Measurements from ENCODE around the gene NDUFB3.

NDUFB3 gene

GRCh38 chr2:201118121-201118960, 46.5 kb downstream of the NDUFB3 start:
- no peaks in the 10 kb centered on the region; the same call in 1 of the 2 replicates for H3K36me3 ChIP-seq (ENCODE audit: insufficient read depth, low read length)
- no peak for DNase-seq (ENCODE audit: low read depth, low spot score)
- no peaks in the 10 kb centered on the region for H3K9me3 ChIP-seq (ENCODE audit: low read depth, low read length)
- H3K9ac ChIP-seq (ENCODE audit: insufficient read length) = peak overlapping the region; percentile 94
- H3K4me3 ChIP-seq = peak overlapping the region; percentile 83
- TF ChIP-seq FOXP2 (optimal IDR thresholded peaks at IDR 0.05; ENCODE audit: control extremely low read depth, extremely low read length, insufficient read depth) (no peak), POLR2AphosphoS5 (IDR thresholded peaks at IDR 0.05; ENCODE audit: borderline replicate concordance, low read depth, low read length) (peak; percentile 22; the same call in 1 of the 2 replicates), EZH2 (IDR thresholded peaks at IDR 0.05) (no peak)
- H3K27ac ChIP-seq = peak overlapping the region; percentile 99

- no peaks in the 10 kb centered on the region; the same call in 1 of the 2 replicates for H3K36me3 ChIP-seq (ENCODE audit: insufficient read depth, low read length)
- H3K9ac ChIP-seq (ENCODE audit: insufficient read length) = peak overlapping the region; percentile 94
- H3K27ac ChIP-seq = peak overlapping the region; percentile 99
- TF ChIP-seq EZH2 (IDR thresholded peaks at IDR 0.05) (no peak), FOXP2 (optimal IDR thresholded peaks at IDR 0.05; ENCODE audit: control extremely low read depth, extremely low read length, insufficient read depth) (no peak), POLR2AphosphoS5 (IDR thresholded peaks at IDR 0.05; ENCODE audit: borderline replicate concordance, low read depth, low read length) (0 out of 2 replicates have a peak, but pooled peaks have one; percentile 9)
- peak overlapping the region; percentile 83 for H3K4me3 ChIP-seq
- DNase-seq (ENCODE audit: low read depth, low spot score) = peak; percentile 65
- no peaks in the 10 kb centered on the region for H3K9me3 ChIP-seq (ENCODE audit: low read depth, low read length)
Observed at GRCh38 chr2:201118961-201119854, 47.4 kb downstream of the NDUFB3 start.

GRCh38 chr2:201122276-201122675, 50.5 kb downstream of the NDUFB3 start:
- Histone ChIP-seq H3K27ac (no peak overlapping the region), H3K9ac (ENCODE audit: insufficient read length) (no peak overlapping the region), H3K36me3 (ENCODE audit: insufficient read depth, low read length) (no peaks in the 10 kb centered on the region; the same call in 1 of the 2 replicates), H3K9me3 (ENCODE audit: low read depth, low read length) (no peaks in the 10 kb centered on the region), H3K4me3 (no peak overlapping the region)
- no peak for DNase-seq (ENCODE audit: low read depth, low spot score)
- TF ChIP-seq EZH2 (IDR thresholded peaks at IDR 0.05) = no peak
- TF ChIP-seq POLR2AphosphoS5 (IDR thresholded peaks at IDR 0.05; ENCODE audit: borderline replicate concordance, low read depth, low read length) = no peak
- no peak for TF ChIP-seq FOXP2 (optimal IDR thresholded peaks at IDR 0.05; ENCODE audit: control extremely low read depth, extremely low read length, insufficient read depth)

- TF ChIP-seq POLR2AphosphoS5 (IDR thresholded peaks at IDR 0.05; ENCODE audit: borderline replicate concordance, low read depth, low read length) (no peak), EZH2 (IDR thresholded peaks at IDR 0.05) (no peak), FOXP2 (optimal IDR thresholded peaks at IDR 0.05; ENCODE audit: control extremely low read depth, extremely low read length, insufficient read depth) (no peak)
- Histone ChIP-seq H3K9me3 (ENCODE audit: low read depth, low read length) (no peaks in the 10 kb centered on the region), H3K4me3 (peak overlapping the region; percentile 37), H3K9ac (ENCODE audit: insufficient read length) (no peak overlapping the region), H3K27ac (peak overlapping the region; percentile 60), H3K36me3 (ENCODE audit: insufficient read depth, low read length) (no peaks in the 10 kb centered on the region; the same call in none of the 2 replicates)
- DNase-seq (ENCODE audit: low read depth, low spot score) = no peak
Observed at GRCh38 chr2:201126308-201127151, 54.7 kb downstream of the NDUFB3 start.

GRCh38 chr2:201127152-201127511, 55.3 kb downstream of the NDUFB3 start:
- no peak for DNase-seq (ENCODE audit: low read depth, low spot score)
- Histone ChIP-seq H3K9me3 (ENCODE audit: low read depth, low read length) (no peaks in the 10 kb centered on the region), H3K4me3 (peak overlapping the region; percentile 37), H3K9ac (ENCODE audit: insufficient read length) (no peak overlapping the region), H3K27ac (peak overlapping the region; percentile 60), H3K36me3 (ENCODE audit: insufficient read depth, low read length) (no peaks in the 10 kb centered on the region; the same call in none of the 2 replicates)
- TF ChIP-seq FOXP2 (optimal IDR thresholded peaks at IDR 0.05; ENCODE audit: control extremely low read depth, extremely low read length, insufficient read depth) (no peak), POLR2AphosphoS5 (IDR thresholded peaks at IDR 0.05; ENCODE audit: borderline replicate concordance, low read depth, low read length) (no peak), EZH2 (IDR thresholded peaks at IDR 0.05) (no peak)

GRCh38 chr2:201127570-201127969, 55.8 kb downstream of the NDUFB3 start:
- Histone ChIP-seq H3K9me3 (ENCODE audit: low read depth, low read length) (no peaks in the 10 kb centered on the region), H3K4me3 (peak overlapping the region; percentile 37), H3K27ac (peak overlapping the region; percentile 60), H3K36me3 (ENCODE audit: insufficient read depth, low read length) (no peaks in the 10 kb centered on the region; the same call in none of the 2 replicates), H3K9ac (ENCODE audit: insufficient read length) (no peak overlapping the region)
- DNase-seq (ENCODE audit: low read depth, low spot score) = no peak
- TF ChIP-seq POLR2AphosphoS5 (IDR thresholded peaks at IDR 0.05; ENCODE audit: borderline replicate concordance, low read depth, low read length) (no peak), FOXP2 (optimal IDR thresholded peaks at IDR 0.05; ENCODE audit: control extremely low read depth, extremely low read length, insufficient read depth) (no peak), EZH2 (IDR thresholded peaks at IDR 0.05) (no peak)

GRCh38 chr2:201128033-201128432, 56.2 kb downstream of the NDUFB3 start:
- H3K36me3 ChIP-seq (ENCODE audit: insufficient read depth, low read length) = peaks cover 2% of the 10 kb centered on the region; the same call in 1 of the 2 replicates
- H3K27ac ChIP-seq = peak overlapping the region; percentile 60; the same call in 1 of the 2 replicates
- TF ChIP-seq EZH2 (IDR thresholded peaks at IDR 0.05) = no peak
- no peak overlapping the region for H3K9ac ChIP-seq (ENCODE audit: insufficient read length)
- no peaks in the 10 kb centered on the region for H3K9me3 ChIP-seq (ENCODE audit: low read depth, low read length)
- no peak overlapping the region; the same call in 1 of the 2 replicates for H3K4me3 ChIP-seq
- no peak for DNase-seq (ENCODE audit: low read depth, low spot score)
